GM21515 (cell line): ENCODE data around the gene CCL3.

Experiments
- ATAC-seq: cut with Tn5 transposase; IDR thresholded peaks from one replicate; pipeline ENCODE4 v1.9.1; 2021; ENCODE audit not compliant: unreplicated experiment

Gene CCL3

GRCh38 chr17:36055921-36056520 lies 33.9 kb downstream of the CCL3 start:
- no peak for ATAC-seq

GRCh38 chr17:36055171-36055570 lies 34.8 kb downstream of the CCL3 start:
- no peak for ATAC-seq

GRCh38 chr17:36049643-36050042 lies 40.3 kb downstream of the CCL3 start:
- no peak for ATAC-seq

GRCh38 chr17:36048066-36048465 lies 41.9 kb downstream of the CCL3 start:
- no peak for ATAC-seq
